Measurements from ENCODE around the gene KLF13. TPM values are rescaled to one million over a fixed set of nuclear protein-coding genes. Genes with fewer than 3 reads are reported as not detected.

Gene KLF13
- total RNA-seq, 3 donors from 2014 or later (not counting 1 experiment from before 2014, with no cell fraction given): 277 to 328 (median 300) TPM

DNA sequence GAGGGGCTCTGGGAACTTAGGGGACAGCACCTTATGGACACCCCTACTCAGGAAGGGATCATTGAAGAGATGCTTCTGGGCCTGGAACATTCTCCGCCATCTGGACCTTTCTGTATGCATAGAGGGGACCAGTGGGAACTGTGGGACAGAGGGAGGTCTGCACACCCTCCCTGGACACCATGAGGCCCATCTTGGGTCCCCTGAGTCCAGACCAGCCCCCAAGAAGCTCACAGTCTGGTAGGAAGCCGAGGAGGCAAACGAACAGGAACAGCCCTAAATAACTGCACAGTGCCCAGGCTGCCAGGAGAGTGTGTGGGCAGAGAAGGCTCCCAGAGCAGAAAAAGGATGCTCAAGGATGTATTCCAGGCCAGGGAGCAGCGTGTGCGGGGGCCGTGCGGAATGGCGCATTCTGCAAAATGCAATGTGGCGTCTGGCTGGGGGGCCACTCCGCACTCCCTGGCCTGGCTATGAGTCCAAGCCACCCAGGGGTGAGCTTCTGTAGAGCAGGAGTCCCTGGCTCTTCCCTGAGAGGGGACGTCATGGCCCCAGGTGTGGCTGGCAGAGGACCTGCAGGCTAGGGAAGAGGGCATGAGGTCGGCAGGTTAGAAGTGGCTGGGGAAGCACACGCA is 24.5 kb upstream of the KLF13 start:
- no peaks in the 10 kb centered on the region for H3K9me3 ChIP-seq (ENCODE audit: control insufficient read depth, insufficient read depth, low read length)
- Mint-ChIP-seq H3K36me3 (no peaks in the 10 kb centered on the region), H3K4me1 (peaks cover 0 to 17% of the 10 kb centered on the region in 2 donors), H3K9me3 (no peaks in the 10 kb centered on the region), H3K4me3 (no peak overlapping the region), H3K27ac (no peak overlapping the region), H3K27me3 (ENCODE audit: low read depth in 2 of 2) (no peaks in the 10 kb centered on the region)
- no peaks in the 10 kb centered on the region for H3K27me3 ChIP-seq (ENCODE audit: control insufficient read depth, insufficient read depth, low read length)
- H3K27ac ChIP-seq (ENCODE audit: low read length): no peak overlapping the region
- WGBS (ENCODE audit: insufficient coverage): 89% methylated on average over 13 of the region's 13 CpGs
- peaks cover 10% of the 10 kb centered on the region for H3K4me1 ChIP-seq (ENCODE audit: control insufficient read depth, insufficient read depth, low read length)
- ATAC-seq (no peak), DNase-seq (no peak)
- H3K36me3 ChIP-seq (ENCODE audit: control insufficient read depth, insufficient read depth, low read length): no peaks in the 10 kb centered on the region
- TF ChIP-seq, protein P1, sequence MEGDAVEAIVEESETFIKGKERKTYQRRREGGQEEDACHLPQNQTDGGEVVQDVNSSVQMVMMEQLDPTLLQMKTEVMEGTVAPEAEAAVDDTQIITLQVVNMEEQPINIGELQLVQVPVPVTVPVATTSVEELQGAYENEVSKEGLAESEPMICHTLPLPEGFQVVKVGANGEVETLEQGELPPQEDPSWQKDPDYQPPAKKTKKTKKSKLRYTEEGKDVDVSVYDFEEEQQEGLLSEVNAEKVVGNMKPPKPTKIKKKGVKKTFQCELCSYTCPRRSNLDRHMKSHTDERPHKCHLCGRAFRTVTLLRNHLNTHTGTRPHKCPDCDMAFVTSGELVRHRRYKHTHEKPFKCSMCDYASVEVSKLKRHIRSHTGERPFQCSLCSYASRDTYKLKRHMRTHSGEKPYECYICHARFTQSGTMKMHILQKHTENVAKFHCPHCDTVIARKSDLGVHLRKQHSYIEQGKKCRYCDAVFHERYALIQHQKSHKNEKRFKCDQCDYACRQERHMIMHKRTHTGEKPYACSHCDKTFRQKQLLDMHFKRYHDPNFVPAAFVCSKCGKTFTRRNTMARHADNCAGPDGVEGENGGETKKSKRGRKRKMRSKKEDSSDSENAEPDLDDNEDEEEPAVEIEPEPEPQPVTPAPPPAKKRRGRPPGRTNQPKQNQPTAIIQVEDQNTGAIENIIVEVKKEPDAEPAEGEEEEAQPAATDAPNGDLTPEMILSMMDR (IDR thresholded peaks at IDR 0.05): no peak
- intact Hi-C loops (cut with micrococcal nuclease): no loop called here
- H3K4me3 ChIP-seq (ENCODE audit: low read length): no peak overlapping the region

DNA sequence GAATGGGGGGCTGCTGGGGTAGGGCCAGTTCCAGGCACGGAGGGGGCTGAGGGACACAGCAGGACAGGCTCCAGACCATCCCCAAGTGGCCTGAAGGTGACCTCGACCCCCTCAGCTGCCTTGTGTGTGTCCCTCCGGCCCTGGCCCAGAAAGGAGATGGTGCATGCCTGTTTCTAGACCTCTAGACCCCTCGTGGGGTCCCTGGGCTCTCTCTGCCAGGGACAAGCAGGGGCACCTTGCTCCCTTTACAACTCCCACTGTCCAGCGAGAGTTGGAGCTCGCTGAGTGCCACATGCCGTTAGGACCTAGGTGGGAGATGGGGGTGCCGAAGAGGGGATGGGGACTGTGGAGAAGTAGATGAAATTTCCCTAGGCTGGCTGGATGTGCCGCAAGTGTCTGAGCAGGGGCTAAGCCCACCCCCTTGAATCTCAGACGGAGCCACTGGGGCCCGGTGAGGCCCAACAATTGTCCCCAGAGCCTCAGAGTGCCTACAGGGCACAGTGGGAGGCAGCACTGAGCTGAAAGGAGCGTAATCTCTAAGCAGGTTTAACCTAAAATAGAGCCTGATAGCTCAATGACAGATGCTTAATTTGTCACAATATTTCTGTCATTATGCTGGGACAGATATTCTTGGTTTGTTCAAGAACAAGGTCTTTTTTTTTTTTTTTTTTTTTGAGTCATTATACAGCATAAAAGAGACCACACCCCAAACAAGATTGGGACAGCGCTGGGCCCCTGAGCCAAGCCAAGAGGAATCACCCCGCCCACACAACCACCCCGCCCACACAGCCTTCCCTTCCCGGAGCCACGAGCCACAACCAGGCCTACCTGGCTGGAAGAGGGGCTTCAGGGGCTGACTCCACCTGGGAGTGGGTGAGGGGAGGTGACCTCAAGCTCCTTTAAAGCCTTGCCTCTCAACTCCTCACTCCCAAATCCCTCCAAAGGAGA is 23.6 kb upstream of the KLF13 start:
- H3K4me1 ChIP-seq (ENCODE audit: control insufficient read depth, insufficient read depth, low read length): peaks cover 10% of the 10 kb centered on the region
- TF ChIP-seq, protein P1 (IDR thresholded peaks at IDR 0.05): no peak
- Mint-ChIP-seq H3K27me3 (ENCODE audit: low read depth in 2 of 2) (peaks cover 0 to 5% of the 10 kb centered on the region in 2 donors), H3K27ac (no peak overlapping the region), H3K4me1 (peaks cover 0 to 24% of the 10 kb centered on the region in 2 donors), H3K36me3 (no peaks in the 10 kb centered on the region), H3K9me3 (no peaks in the 10 kb centered on the region), H3K4me3 (no peak overlapping the region)
- H3K36me3 ChIP-seq (ENCODE audit: control insufficient read depth, insufficient read depth, low read length): no peaks in the 10 kb centered on the region
- H3K27ac ChIP-seq (ENCODE audit: low read length): no peak overlapping the region
- no peak overlapping the region for H3K4me3 ChIP-seq (ENCODE audit: low read length)
- ATAC-seq (no peak), DNase-seq (peak in 1 of 2 donors; percentile 52)
- 88% methylated on average over 14 of the region's 17 CpGs for WGBS (ENCODE audit: insufficient coverage)
- no peaks in the 10 kb centered on the region for H3K27me3 ChIP-seq (ENCODE audit: control insufficient read depth, insufficient read depth, low read length)
- H3K9me3 ChIP-seq (ENCODE audit: control insufficient read depth, insufficient read depth, low read length): no peaks in the 10 kb centered on the region
- intact Hi-C loops (cut with micrococcal nuclease): no loop called here

- Histone ChIP-seq H3K36me3 (ENCODE audit: control insufficient read depth, insufficient read depth, low read length) (no peaks in the 10 kb centered on the region), H3K27me3 (ENCODE audit: control insufficient read depth, insufficient read depth, low read length) (no peaks in the 10 kb centered on the region), H3K4me1 (ENCODE audit: control insufficient read depth, insufficient read depth, low read length) (peaks cover 10% of the 10 kb centered on the region), H3K9me3 (ENCODE audit: control insufficient read depth, insufficient read depth, low read length) (no peaks in the 10 kb centered on the region), H3K27ac (ENCODE audit: low read length) (no peak overlapping the region), H3K4me3 (ENCODE audit: low read length) (no peak overlapping the region)
- DNase-seq: no peak
- Mint-ChIP-seq H3K27ac (no peak overlapping the region), H3K27me3 (ENCODE audit: low read depth in 2 of 2) (peaks cover 0 to 5% of the 10 kb centered on the region in 2 donors), H3K4me3 (no peak overlapping the region), H3K4me1 (peaks cover 0 to 27% of the 10 kb centered on the region in 2 donors), H3K9me3 (no peaks in the 10 kb centered on the region), H3K36me3 (no peaks in the 10 kb centered on the region)
- ATAC-seq: no peak
- intact Hi-C loops (cut with micrococcal nuclease): no loop called here
- TF ChIP-seq, protein P1 (IDR thresholded peaks at IDR 0.05): no peak
- WGBS (ENCODE audit: insufficient coverage): 94% methylated on average over 14 of the region's 14 CpGs
These were observed 22.6 kb upstream of the KLF13 start for GRCh38 chr15:31303726-31304648.

Measured in natural killer cell (primary cell).